HuH-7 (cell line): ENCODE results near the gene LNX2.
"Not testable (repeated sequence)": the region's sequence is repeated elsewhere in the genome, so short reads cannot be mapped to it uniquely, and the experiment has no call there.

Source experiments
- DNase-seq: peaks from one replicate; pipeline ENCODE4 v3.0.0; 2011; ENCODE audit warnings: low spot score

The LNX2 gene

DNA sequence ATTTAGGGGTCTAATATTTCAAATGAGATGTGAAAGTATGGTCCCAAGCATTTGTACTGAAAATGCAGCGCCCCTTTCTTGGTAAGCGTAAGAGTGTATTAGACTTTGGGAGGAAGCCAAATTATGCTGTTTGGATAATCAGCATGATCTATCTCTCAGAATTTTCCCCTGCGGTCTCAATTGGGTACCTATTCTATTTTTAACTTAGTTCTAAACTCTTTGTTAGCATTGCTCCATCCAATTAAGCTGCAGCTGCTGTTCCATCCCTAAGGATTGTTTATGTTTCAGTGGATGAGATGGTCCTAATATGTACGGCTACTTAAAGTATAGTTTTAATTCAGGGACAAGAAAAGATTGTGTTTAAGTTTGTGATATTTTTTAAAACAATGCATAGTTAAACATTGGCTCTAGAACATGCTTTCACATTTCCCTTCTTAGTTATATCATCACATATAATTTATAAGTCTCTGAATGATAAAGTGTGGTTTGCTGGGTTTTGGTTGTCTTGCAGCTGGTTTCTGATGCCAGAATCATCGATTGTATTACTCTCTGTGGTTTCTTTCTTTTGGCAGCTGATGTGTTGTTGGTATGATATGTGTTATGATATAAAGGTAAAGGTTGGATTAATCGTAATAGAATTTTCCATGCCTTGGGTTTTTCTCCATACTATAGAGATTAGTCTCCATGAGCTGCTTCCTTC lies 16.4 kb upstream of the LNX2 start:
- no peak for DNase-seq

- DNase-seq: no peak
These were observed 14.9 kb upstream of the LNX2 start for GRCh38 chr13:27635266-27635665.

DNA sequence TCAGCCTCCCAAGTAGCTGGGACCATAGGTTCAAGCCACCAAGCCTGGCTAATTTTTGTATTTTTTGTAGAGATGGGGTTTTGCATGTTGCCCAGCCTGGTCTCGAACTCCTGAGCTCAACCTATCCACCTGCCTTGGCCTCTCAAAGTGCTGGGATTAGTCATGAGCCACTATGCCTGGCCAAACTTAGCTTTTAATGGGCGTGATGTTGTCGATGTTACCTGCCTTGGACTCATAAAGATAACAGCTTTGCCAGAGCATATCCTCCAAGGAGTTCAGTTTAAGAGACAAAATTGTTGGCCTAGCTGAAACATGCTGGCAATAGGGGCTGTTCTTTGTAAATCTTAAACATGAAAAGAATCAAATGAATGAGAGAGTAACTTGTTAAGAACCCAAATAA lies 14.5 kb upstream of the LNX2 start:
- no peak for DNase-seq

- DNase-seq: no peak
These were observed 13.9 kb upstream of the LNX2 start for GRCh38 chr13:27634231-27634630.

DNA sequence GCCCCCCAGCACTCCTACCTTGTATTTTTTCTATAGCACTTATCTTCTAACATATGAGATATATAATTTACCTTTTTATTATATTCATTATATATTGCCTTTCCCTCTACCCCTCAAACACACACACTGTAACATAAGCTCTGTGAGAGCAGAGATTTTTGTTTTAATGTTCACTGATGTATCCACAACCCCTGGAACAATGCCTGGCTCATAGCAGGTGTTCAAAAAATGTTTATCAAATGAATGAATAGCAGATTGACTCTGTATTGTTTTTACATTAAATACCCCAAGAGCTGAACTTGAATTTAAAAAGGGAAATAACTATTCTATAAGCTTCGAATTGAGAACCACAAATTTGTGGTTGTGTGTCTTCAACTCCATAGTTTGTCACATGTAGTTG lies 12.3 kb upstream of the LNX2 start:
- DNase-seq: no peak

- no peak for DNase-seq
These were observed 11.9 kb upstream of the LNX2 start for GRCh38 chr13:27632214-27632613.

- DNase-seq: no peak
These were observed 11.3 kb upstream of the LNX2 start for GRCh38 chr13:27631665-27632064.

- no peak for DNase-seq
These were observed 10.8 kb upstream of the LNX2 start for GRCh38 chr13:27631156-27631555.

DNA sequence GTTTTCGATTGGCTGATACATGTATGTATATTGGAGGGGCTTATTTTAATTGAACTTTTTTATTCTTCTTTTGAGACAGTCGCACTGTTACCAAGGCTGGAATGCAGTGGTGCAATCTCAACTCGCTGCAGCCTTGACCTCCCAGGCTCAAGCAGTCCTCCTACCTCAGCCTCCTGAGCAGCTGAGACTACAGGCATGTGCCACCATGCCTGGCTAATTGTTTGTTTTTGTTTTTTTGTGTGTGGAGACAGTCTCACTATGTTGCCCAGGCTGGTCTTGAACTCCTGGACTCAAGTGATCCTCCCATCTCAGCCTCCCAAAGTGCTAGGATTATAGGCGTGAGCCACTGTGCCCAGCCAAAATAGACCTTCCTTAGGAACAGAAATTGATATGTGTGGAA lies 8.4 kb upstream of the LNX2 start:
- DNase-seq: not testable (repeated sequence)

DNA sequence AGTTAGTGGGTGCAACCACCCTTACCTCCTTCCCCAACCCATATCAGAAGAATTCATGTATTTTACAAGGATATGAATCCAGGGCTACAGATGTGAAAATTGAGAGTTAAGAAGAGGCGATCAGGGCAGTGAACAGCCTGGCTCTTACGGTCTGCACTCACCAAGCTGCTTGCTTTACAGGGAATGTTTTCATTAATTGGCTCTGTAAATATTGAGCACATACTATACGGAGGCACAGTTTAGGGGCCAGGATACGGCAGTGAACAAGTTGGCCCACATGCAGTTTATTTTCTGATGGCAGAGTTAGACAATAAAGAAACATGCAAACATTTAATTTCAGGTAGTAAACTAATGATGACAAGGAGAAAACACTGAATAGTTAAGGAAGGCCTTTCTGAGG lies 7.8 kb upstream of the LNX2 start:
- DNase-seq: no peak

DNA sequence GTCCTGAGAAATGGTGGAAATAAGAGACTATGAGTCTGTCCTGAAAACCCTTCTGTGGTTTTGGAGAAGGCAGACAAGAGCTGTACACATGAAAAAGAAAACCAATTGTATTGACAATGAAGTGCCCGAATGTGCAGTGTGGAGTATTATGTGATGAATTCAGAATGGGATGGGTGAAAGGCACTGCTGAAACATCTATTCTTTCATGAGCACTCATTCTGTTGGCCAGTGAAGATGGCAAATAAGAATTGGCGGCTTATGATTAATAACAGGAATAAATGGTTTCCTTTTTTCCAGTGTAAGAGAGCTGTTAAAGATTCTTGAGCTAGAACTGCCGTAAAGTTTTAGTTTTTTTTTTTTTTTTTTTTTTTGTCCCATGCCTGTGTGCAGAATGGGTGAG lies 7.1 kb upstream of the LNX2 start:
- DNase-seq: no peak

DNA sequence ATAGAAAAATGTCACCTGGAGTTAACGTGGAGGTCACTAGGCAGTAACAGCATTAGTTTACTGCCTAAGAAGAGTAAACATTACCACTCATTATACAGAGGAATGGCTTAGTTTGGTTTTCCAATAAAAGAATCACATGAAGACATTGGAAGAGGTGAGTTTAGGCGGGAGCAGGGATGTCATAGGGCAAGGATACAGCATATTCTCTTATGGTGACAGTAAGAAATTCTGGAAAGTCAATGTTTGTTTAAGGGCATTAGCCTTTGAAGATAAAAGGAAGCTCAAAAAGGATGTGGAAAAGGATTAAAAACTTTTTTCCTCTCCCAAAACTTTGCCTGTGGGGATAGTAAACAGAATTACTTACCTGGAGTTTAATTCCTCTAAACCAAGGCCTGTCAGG lies 5.5 kb upstream of the LNX2 start:
- no peak for DNase-seq

DNA sequence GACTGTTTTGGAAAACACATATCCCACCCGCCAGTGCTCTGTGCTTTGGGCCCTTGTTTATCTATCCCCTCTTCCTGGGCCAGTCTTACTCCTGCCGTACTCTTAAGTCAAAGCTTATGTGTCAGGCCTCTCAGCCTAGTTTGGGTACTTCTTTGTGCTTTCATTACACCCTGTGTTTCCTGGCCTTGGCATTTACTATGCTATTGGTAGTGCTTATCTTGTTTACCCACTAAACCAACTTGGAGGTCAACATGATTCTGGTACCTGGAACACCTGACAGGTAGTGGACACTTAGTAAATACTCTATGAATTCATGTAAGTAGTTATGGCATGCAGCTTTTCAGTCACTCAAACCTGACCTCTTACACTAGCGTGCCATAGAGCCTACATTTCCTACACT lies 3.7 kb upstream of the LNX2 start:
- no peak for DNase-seq

GRCh38 chr13:27622881-27623280 lies 2.6 kb upstream of the LNX2 start:
- no peak for DNase-seq

- DNase-seq: no peak
These were observed 1.9 kb upstream of the LNX2 start for GRCh38 chr13:27622102-27622820.

GRCh38 chr13:27621366-27622101 lies 1.2 kb upstream of the LNX2 start, which contains the start of gene POLR1D:
POLR1D (plus strand) TSS chr13:27621892; CDS start chr13:27621984, 92 bp downstream.
- DNase-seq: peak; percentile 69

GRCh38 chr13:27621116-27621365 lies 712 bp upstream of the LNX2 start:
- no peak for DNase-seq

- peak; percentile 19 for DNase-seq
These were observed 477 bp downstream of the LNX2 start for GRCh38 chr13:27619728-27620376.

GRCh38 chr13:27619093-27619727 lies 1.1 kb downstream of the LNX2 start:
- DNase-seq: no peak

DNA sequence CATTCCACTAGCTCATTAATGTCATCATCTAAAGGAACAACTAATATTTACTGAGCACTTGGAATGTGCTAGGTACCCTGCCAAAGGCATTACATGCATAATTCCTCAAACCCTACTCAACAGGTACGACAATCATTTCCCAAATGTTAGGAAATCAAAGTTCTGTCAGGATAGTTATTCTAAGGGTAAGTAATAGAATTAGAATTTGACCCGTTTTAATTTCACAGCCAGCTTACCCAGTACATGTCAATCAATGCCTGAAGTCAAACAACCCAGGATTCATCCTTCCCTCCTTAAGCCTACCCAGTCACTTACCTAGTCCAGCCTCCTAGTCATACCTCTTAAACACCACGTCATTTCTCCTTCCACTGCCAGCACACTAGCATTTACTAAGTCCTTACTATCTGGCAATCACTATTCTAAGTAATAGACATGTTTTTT lies 2.4 kb downstream of the LNX2 start:
- no peak for DNase-seq

- DNase-seq: no peak
These were observed 6.7 kb downstream of the LNX2 start for GRCh38 chr13:27613628-27614027.

DNA sequence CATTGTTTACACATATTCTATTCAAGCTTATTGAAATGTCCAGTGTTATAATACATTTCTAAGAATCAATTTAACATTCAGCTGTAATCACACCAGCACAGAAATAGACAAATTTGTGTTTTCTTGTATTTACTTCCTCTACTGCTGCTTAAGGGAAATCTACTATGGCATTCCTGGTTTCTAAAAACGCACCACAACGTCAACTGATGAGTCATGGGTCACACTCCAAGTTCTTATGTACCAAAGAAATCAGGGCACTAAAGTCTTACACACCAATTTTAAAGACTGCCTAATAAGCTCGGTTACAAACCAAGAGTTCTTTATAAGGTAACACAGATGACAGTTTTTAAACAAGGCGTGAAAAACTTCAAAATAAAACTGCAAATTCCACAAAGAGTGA lies 13.2 kb downstream of the LNX2 start:
- no peak for DNase-seq
